ENCODE data around the gene IL12RB2. TPM values are rescaled to one million over a fixed set of nuclear protein-coding genes. Genes with fewer than 3 reads are reported as not detected.

The IL12RB2 gene
- total RNA-seq, 4 donors from 2014 or later, result 0.79 to 4.5 (median 1.6) TPM

GRCh38 chr1:67431156-67431765 is 123.6 kb downstream of the IL12RB2 start:
- Histone ChIP-seq H3K4me3 (peak overlapping the region; percentile 90), H3K36me3 (no peaks in the 10 kb centered on the region), H3K9me3 (no peaks in the 10 kb centered on the region), H3K27me3 (no peaks in the 10 kb centered on the region), H3K27ac (peak overlapping the region; percentile 93), H3K4me1 (peaks cover 32% of the 10 kb centered on the region)
- TF ChIP-seq POLR2AphosphoS5 (IDR thresholded peaks at IDR 0.05) (no peak), CTCF (IDR thresholded peaks at IDR 0.05) (no peak), POLR2A (IDR thresholded peaks at IDR 0.05) (no peak)
- no peak for DNase-seq (ENCODE audit: low spot score in 2 of 2)
- WGBS, result 18% methylated on average over 12 of the region's 12 CpGs

GRCh38 chr1:67431869-67432578 is 124.4 kb downstream of the IL12RB2 start:
- WGBS, result 61% methylated on average over 8 of the region's 8 CpGs
- TF ChIP-seq CTCF (IDR thresholded peaks at IDR 0.05) (no peak), POLR2A (IDR thresholded peaks at IDR 0.05) (no peak), EP300 (IDR thresholded peaks at IDR 0.05) (no peak), POLR2AphosphoS5 (IDR thresholded peaks at IDR 0.05) (no peak)
- no peak overlapping the region for H3K27ac ChIP-seq
- no peaks in the 10 kb centered on the region for H3K9me3 ChIP-seq
- no peaks in the 10 kb centered on the region for H3K36me3 ChIP-seq
- peaks cover 25% of the 10 kb centered on the region for H3K4me1 ChIP-seq
- no peak overlapping the region for H3K4me3 ChIP-seq
- H3K27me3 ChIP-seq, result no peaks in the 10 kb centered on the region
- no peak for DNase-seq (ENCODE audit: low spot score in 2 of 2)

- Histone ChIP-seq H3K4me1 (peaks cover 19% of the 10 kb centered on the region), H3K27ac (no peak overlapping the region), H3K9me3 (no peaks in the 10 kb centered on the region), H3K4me3 (no peak overlapping the region), H3K27me3 (no peaks in the 10 kb centered on the region), H3K36me3 (no peaks in the 10 kb centered on the region)
- DNase-seq (ENCODE audit: low spot score in 2 of 2), result no peak
- TF ChIP-seq POLR2A (IDR thresholded peaks at IDR 0.05), result no peak
- no peak for TF ChIP-seq CTCF (IDR thresholded peaks at IDR 0.05)
- no peak for TF ChIP-seq EP300 (IDR thresholded peaks at IDR 0.05)
- no peak for TF ChIP-seq POLR2AphosphoS5 (IDR thresholded peaks at IDR 0.05)
- WGBS, result 56% methylated on average over 1 of the region's 1 CpG
Observed at GRCh38 chr1:67432745-67433144, 125.1 kb downstream of the IL12RB2 start.

- 57% methylated on average over 2 of the region's 2 CpGs for WGBS
- H3K27me3 ChIP-seq, result no peaks in the 10 kb centered on the region
- H3K4me3 ChIP-seq, result no peak overlapping the region
- no peaks in the 10 kb centered on the region for H3K36me3 ChIP-seq
- H3K27ac ChIP-seq, result no peak overlapping the region
- peaks cover 16% of the 10 kb centered on the region for H3K4me1 ChIP-seq
- no peaks in the 10 kb centered on the region for H3K9me3 ChIP-seq
- TF ChIP-seq EP300 (IDR thresholded peaks at IDR 0.05) (no peak), CTCF (IDR thresholded peaks at IDR 0.05) (no peak), POLR2A (IDR thresholded peaks at IDR 0.05) (no peak), POLR2AphosphoS5 (IDR thresholded peaks at IDR 0.05) (no peak)
- no peak for DNase-seq (ENCODE audit: low spot score in 2 of 2)
Observed at GRCh38 chr1:67433837-67434236, 126.2 kb downstream of the IL12RB2 start.

- no peak for DNase-seq (ENCODE audit: low spot score in 2 of 2)
- Histone ChIP-seq H3K27me3 (no peaks in the 10 kb centered on the region), H3K4me1 (peaks cover 16% of the 10 kb centered on the region), H3K27ac (no peak overlapping the region), H3K4me3 (no peak overlapping the region), H3K36me3 (no peaks in the 10 kb centered on the region), H3K9me3 (no peaks in the 10 kb centered on the region)
- WGBS, result 68% methylated on average over 2 of the region's 2 CpGs
- TF ChIP-seq POLR2AphosphoS5 (IDR thresholded peaks at IDR 0.05), result no peak
- no peak for TF ChIP-seq POLR2A (IDR thresholded peaks at IDR 0.05)
- TF ChIP-seq CTCF (IDR thresholded peaks at IDR 0.05), result no peak
- TF ChIP-seq EP300 (IDR thresholded peaks at IDR 0.05), result no peak
Observed at GRCh38 chr1:67434491-67434890, 126.8 kb downstream of the IL12RB2 start.

Data from suprapubic skin (tissue), 4 donors.